ENCODE results near the gene FAM149A. TPM values are rescaled to one million over a fixed set of nuclear protein-coding genes. Genes with fewer than 3 reads are reported as not detected.

FAM149A gene
- total RNA-seq, 1 experiment from 2014 or later = 1.5 TPM

- no peak for DNase-seq (ENCODE audit: low read depth)
Measured at GRCh38 chr4:186158021-186158813, 53.7 kb downstream of the FAM149A start.

- no peak for DNase-seq (ENCODE audit: low read depth)
Measured at GRCh38 chr4:186158966-186159365, 54.5 kb downstream of the FAM149A start.

- no peak for DNase-seq (ENCODE audit: low read depth)
Measured at GRCh38 chr4:186159613-186160012, 55.1 kb downstream of the FAM149A start.

GRCh38 chr4:186161138-186161537 is 56.6 kb downstream of the FAM149A start:
- DNase-seq (ENCODE audit: low read depth) = no peak

GRCh38 chr4:186166852-186167512 is 62.5 kb downstream of the FAM149A start:
- no peak for DNase-seq (ENCODE audit: low read depth)

- DNase-seq (ENCODE audit: low read depth) = no peak
Measured at GRCh38 chr4:186167605-186168004, 63.1 kb downstream of the FAM149A start.

GRCh38 chr4:186168750-186169149 is 64.2 kb downstream of the FAM149A start:
- no peak for DNase-seq (ENCODE audit: low read depth)

- no peak for DNase-seq (ENCODE audit: low read depth)
Measured at GRCh38 chr4:186169333-186169944, 64.9 kb downstream of the FAM149A start.

- DNase-seq (ENCODE audit: low read depth) = no peak
Measured at GRCh38 chr4:186169945-186170802, 65.7 kb downstream of the FAM149A start.

GRCh38 chr4:186170966-186171365 is 66.5 kb downstream of the FAM149A start:
- DNase-seq (ENCODE audit: low read depth) = no peak

- no peak for DNase-seq (ENCODE audit: low read depth)
Measured at GRCh38 chr4:186172546-186172945, 68.0 kb downstream of the FAM149A start.

GRCh38 chr4:186188107-186188506 is 83.6 kb downstream of the FAM149A start:
- DNase-seq (ENCODE audit: low read depth) = no peak

- DNase-seq (ENCODE audit: low read depth) = no peak
Measured at GRCh38 chr4:186189656-186190055, 85.2 kb downstream of the FAM149A start.

GRCh38 chr4:186190581-186191199 is 86.2 kb downstream of the FAM149A start:
- DNase-seq (ENCODE audit: low read depth) = peak; percentile 33

GRCh38 chr4:186191200-186192065 is 86.9 kb downstream of the FAM149A start, which contains the start of gene CYP4V2:
CYP4V2 (plus strand) TSS chr4:186191567; CDS start chr4:186191824, 257 bp downstream.
- peak; percentile 67 for DNase-seq (ENCODE audit: low read depth)

- peak; percentile 39 for DNase-seq (ENCODE audit: low read depth)
Measured at GRCh38 chr4:186192066-186192612, 87.6 kb downstream of the FAM149A start.

- no peak for DNase-seq (ENCODE audit: low read depth)
Measured at GRCh38 chr4:186193851-186194250, 89.3 kb downstream of the FAM149A start.

- no peak for DNase-seq (ENCODE audit: low read depth)
Measured at GRCh38 chr4:186196063-186196462, 91.6 kb downstream of the FAM149A start.

- DNase-seq (ENCODE audit: low read depth) = no peak
Measured at GRCh38 chr4:186200516-186200915, 96.0 kb downstream of the FAM149A start.

GRCh38 chr4:186201010-186201409 is 96.5 kb downstream of the FAM149A start:
- no peak for DNase-seq (ENCODE audit: low read depth)
